GM19328 (cell line): Measurements from ENCODE around the gene ZNF222.

ENCODE experiments used
- ATAC-seq: cut with Tn5 transposase; IDR thresholded peaks from one replicate; pipeline ENCODE4 v1.9.1; 2021; ENCODE audit warnings: mild to moderate bottlenecking, moderate library complexity; ENCODE audit not compliant: unreplicated experiment

ZNF222 gene

GRCh38 chr19:44051650-44052402, 26.6 kb downstream of the ZNF222 start, which contains the start of gene ZNF223:
TSS of gene ZNF223 (plus strand) at chr19:44052036. CDS start at chr19:44055177, 3,141 bp downstream.
- no peak for ATAC-seq

DNA sequence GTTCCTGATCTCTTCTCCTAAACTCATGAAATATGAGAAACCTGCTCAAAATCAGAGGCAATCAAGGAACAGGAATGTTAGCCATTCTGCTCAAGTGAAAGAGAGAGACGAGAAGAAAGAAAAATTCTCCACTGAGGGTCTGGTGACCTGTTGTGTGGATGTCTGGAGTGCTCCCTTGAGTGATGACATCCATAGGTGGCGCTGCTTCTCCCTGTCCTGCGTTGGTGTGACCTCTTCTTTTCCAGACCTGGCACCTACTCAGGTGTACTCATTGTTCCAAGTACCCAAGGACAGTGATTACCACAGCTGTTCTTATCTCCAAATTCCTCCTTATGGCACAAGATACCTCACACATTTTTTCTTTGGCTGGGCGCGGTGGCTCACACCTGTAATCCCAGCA, 30.7 kb downstream of the ZNF222 start:
- ATAC-seq = no peak

GRCh38 chr19:44059229-44059628, 34.0 kb downstream of the ZNF222 start:
- ATAC-seq = no peak

GRCh38 chr19:44061038-44061437, 35.9 kb downstream of the ZNF222 start:
- ATAC-seq = no peak

GRCh38 chr19:44066305-44066704, 41.1 kb downstream of the ZNF222 start:
- no peak for ATAC-seq

GRCh38 chr19:44069415-44069814, 44.2 kb downstream of the ZNF222 start:
- no peak for ATAC-seq

DNA sequence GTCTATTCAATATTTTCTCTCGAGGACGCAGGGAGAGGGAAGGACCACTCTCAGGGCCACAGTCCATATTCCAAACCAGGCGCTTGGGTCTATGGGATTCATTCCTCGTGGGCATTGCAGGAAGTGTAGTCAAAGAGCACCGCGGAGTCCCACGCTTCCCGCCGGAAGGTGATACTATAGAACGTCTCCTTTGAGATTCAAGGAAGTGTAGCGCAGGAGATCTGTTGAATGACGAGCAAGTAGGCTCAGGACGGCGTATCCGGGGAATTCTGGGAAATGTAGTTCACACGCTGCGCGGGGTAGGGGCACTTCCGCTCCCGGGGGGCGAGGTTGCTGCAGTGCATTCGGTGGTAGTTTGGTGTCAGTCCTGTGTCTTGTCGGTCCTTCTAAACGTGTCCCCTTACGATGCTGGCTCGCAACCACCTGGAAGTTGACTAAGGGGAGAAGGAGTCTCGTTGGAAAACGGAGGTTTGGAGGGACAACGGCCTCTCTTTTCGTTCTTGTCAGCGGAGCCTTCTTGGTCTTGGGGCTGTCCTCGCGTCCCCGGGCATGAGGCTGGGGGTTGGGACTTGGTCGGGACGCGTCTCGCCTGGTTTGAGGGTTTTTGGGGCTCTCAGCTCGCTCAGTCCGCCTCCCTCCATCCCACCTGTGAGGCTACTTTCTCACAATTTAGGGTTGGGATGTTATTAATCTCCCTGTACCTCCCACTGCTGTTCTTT, 46.8 kb downstream of the ZNF222 start, which contains the start of gene ZNF284:
TSS of gene ZNF284 (plus strand) at position 336 of the 719 bp plus-strand sequence. CDS start 4,231 bp downstream, outside the sequence.
- ATAC-seq = peak; percentile 51

DNA sequence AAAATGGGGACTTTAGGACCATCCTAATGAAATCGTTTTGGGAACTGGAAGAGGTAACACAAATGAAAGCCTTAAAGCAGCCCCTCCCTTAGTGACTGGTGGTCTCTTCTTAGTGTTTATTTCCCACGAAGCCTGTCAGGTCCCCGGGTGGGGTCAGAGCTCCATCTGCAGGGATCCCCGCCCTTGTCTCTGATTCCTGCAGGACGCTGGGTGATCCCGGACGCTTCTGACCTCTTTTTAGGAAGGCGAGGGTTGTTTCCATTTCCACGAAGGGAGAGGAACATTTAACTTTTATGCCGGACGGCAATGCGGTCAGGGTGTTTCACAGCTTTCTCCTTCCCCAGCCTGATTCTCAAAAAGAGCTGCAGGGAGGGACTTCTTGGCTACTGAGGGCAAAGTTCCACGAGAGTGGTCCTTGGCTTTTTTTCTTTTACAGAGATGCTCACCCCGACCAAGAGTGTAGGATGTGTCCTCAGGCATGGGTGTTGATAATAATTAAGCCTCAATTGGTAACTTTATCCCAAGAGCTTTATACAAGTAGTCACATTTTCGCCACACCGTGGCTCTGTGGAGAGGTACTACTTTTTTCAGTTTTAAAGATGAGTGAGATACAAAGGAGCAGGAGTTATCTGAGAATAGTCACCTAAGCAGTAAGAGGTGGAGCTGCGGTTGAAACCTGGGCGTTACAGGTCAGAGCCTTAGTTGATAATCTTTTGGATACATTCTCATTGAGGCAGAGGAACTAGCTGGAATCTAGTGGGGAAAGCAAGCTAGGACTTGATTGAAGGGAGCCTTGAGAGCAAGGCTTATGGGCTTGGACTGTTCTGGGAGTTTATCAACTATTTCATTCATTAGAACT, 47.6 kb downstream of the ZNF222 start:
- no peak for ATAC-seq

- ATAC-seq = no peak
Observed at GRCh38 chr19:44076325-44076724, 51.1 kb downstream of the ZNF222 start.
